K562 (cell line): ENCODE results near the gene UPK3A. TPM values are rescaled to one million over a fixed set of nuclear protein-coding genes. Genes with fewer than 3 reads are reported as not detected.
A peak's percentile ranks its signal among the peaks of the same experiment; 100 is the strongest.

Source experiments
- ARHGAP35 ChIP-seq: fragments of 450-650 bp; IDR thresholded peaks from 2 replicates; pipeline ENCODE4 v1.6.1; 2018; ENCODE audit not compliant: partially characterized antibody
- DACH1 ChIP-seq: fragments of 450-650 bp; IDR thresholded peaks from 2 replicates; pipeline ENCODE4 v1.6.1; 2018; ENCODE audit not compliant: partially characterized antibody
- DEAF1 ChIP-seq: fragments of 450-650 bp; formaldehyde crosslinking; IDR thresholded peaks from 2 replicates; pipeline ENCODE4 v1.4.0; 2020; ENCODE audit warnings: mild to moderate bottlenecking, moderate library complexity
- FUS ChIP-seq: fragments of 200-400 bp; formaldehyde crosslinking; optimal IDR thresholded peaks from 2 replicates; pipeline ENCODE3; 2017; ENCODE audit warnings: low read depth, low read length
- LARP7 ChIP-seq: fragments of 450-650 bp; IDR thresholded peaks from 2 replicates; pipeline ENCODE4 v1.6.1; 2016
- MEF2D ChIP-seq: conservative IDR thresholded peaks from 2 replicates; pipeline ENCODE4 v1.6.1; 2016; ENCODE audit warnings: low read depth, missing genetic modification characterization, missing compliant biosample characterization
- MTA1 ChIP-seq: fragments of 450-650 bp; IDR thresholded peaks from 2 replicates; pipeline ENCODE4 v1.6.1; 2017; ENCODE audit warnings: borderline replicate concordance
- NFE2 ChIP-seq: IDR thresholded peaks from 2 replicates; pipeline ENCODE4 v1.6.1; 2014; ENCODE audit warnings: antibody characterized with exemption, low read depth
- NR2C1 ChIP-seq, 2 experiments: fragments of 450-650 bp; IDR thresholded peaks; 2 replicates each; pipeline ENCODE4 v1.6.1; 2017; ENCODE audit warnings: mild to moderate bottlenecking in 2 of 2, antibody characterized with exemption in 1 of 2, inconsistent platforms in 1 of 2, missing compliant biosample characterization in 1 of 2, missing genetic modification characterization in 1 of 2
- RAD21 ChIP-seq, 2 experiments: fragments of 250-450 bp in 1 of 2; fragments of 450-650 bp in 1 of 2; sonication (Bioruptor Pico) in 1 of 2; formaldehyde crosslinking in 1 of 2; IDR thresholded peaks in 1 of 2; conservative IDR thresholded peaks in 1 of 2; 2 replicates each; pipeline versions ENCODE4 v1.4.0 to v1.8.0; 2020 to 2022; ENCODE audit warnings: mild to moderate bottlenecking in 2 of 2, moderate library complexity in 1 of 2
- SNIP1 ChIP-seq: fragments of 450-650 bp; IDR thresholded peaks from 2 replicates; pipeline ENCODE4 v1.7.1; 2017; ENCODE audit warnings: low read depth, mild to moderate bottlenecking
- TCF7L2 ChIP-seq: fragments of 150-350 bp; IDR thresholded peaks from 2 replicates; pipeline ENCODE4 v1.6.1; 2016; ENCODE audit warnings: low read depth, mild to moderate bottlenecking, low read length, moderate library complexity
- U2AF2 ChIP-seq: fragments of 200-400 bp; formaldehyde crosslinking; optimal IDR thresholded peaks from 2 replicates; pipeline ENCODE3; 2017; ENCODE audit warnings: low read depth, mild to moderate bottlenecking, low read length
- USF1 ChIP-seq: sonication (generic); formaldehyde crosslinking; IDR thresholded peaks from 2 replicates; pipeline ENCODE4 v1.9.0; 2022; ENCODE audit warnings: mild to moderate bottlenecking, missing genetic modification reagents
- ZBTB1 ChIP-seq: sonication (generic); formaldehyde crosslinking; IDR thresholded peaks from 2 replicates; pipeline ENCODE4 v1.8.1; 2023; ENCODE audit warnings: missing genetic modification reagents, low read depth, mild to moderate bottlenecking, borderline replicate concordance
- ZNF695 ChIP-seq: fragments of 450-650 bp; formaldehyde crosslinking; IDR thresholded peaks from 2 replicates; pipeline ENCODE4 v1.4.0; 2020; ENCODE audit warnings: mild to moderate bottlenecking, moderate library complexity
- polyA plus RNA-seq, 8 experiments: library from polyadenylated mRNA; depleted of rRNA in 4 of 8; stranded (reverse) in 5 of 8; unstranded in 3 of 8; fragments of >200 nt; fragmentation: Nextera tagmentation in 2 of 8; fragmentation: Illumina TruSeq in 1 of 8; extraction: Ambion mirVana in 2 of 8; extraction: Trizol in 1 of 8; gene quantifications; 2 replicates each; pipeline versions ENCODE4 v1.2.1 to v1.2.3, GENCODE V29; 2011 to 2014; ENCODE audit warnings: inconsistent platforms in 1 of 8, missing spikeins in 1 of 8
- total RNA-seq, 7 experiments: library from RNA; depleted of rRNA in 6 of 7; stranded (reverse); fragments of >200 nt in 6 of 7; fragmentation: Illumina TruSeq in 2 of 7; extraction: Trizol in 2 of 7; gene quantifications; 2 replicates each; pipeline versions ENCODE4 v1.2.1 to v1.2.3, GENCODE V29; 2011 to 2021; ENCODE audit warnings: low replicate concordance in 1 of 7
- TF ChIP-seq, protein P1 (sequence below): fragments of 250-450 bp; sonication (Bioruptor Pico); IDR thresholded peaks from 2 replicates; pipeline ENCODE4 v1.5.0; 2020; ENCODE audit warnings: mild to moderate bottlenecking, borderline replicate concordance
- TF ChIP-seq, protein P2 (sequence below), 3 experiments: IDR thresholded peaks in 2 of 3; conservative IDR thresholded peaks in 1 of 3; 2 replicates each; pipeline ENCODE4 v1.5.1; 2011 to 2012; ENCODE audit warnings: low read length in 3 of 3, mild to moderate bottlenecking in 3 of 3, control low read depth in 2 of 3, improper control_type of control experiment in 1 of 3, inconsistent platforms in 1 of 3, low read depth in 1 of 3, mixed read lengths in 1 of 3, moderate library complexity in 1 of 3; ENCODE audit not compliant: insufficient read depth in 2 of 3
- TF ChIP-seq, protein P3 (sequence below): fragments of 250-450 bp; sonication (Bioruptor Pico); IDR thresholded peaks from 2 replicates; pipeline ENCODE4 v1.4.0; 2020; ENCODE audit warnings: mild to moderate bottlenecking, moderate library complexity

UPK3A gene
- total and polyA plus RNA-seq, 9 of the 15 experiments (the other 6 are each of a cell fraction or from before 2014, with no cell fraction given), result not detected

DNA sequence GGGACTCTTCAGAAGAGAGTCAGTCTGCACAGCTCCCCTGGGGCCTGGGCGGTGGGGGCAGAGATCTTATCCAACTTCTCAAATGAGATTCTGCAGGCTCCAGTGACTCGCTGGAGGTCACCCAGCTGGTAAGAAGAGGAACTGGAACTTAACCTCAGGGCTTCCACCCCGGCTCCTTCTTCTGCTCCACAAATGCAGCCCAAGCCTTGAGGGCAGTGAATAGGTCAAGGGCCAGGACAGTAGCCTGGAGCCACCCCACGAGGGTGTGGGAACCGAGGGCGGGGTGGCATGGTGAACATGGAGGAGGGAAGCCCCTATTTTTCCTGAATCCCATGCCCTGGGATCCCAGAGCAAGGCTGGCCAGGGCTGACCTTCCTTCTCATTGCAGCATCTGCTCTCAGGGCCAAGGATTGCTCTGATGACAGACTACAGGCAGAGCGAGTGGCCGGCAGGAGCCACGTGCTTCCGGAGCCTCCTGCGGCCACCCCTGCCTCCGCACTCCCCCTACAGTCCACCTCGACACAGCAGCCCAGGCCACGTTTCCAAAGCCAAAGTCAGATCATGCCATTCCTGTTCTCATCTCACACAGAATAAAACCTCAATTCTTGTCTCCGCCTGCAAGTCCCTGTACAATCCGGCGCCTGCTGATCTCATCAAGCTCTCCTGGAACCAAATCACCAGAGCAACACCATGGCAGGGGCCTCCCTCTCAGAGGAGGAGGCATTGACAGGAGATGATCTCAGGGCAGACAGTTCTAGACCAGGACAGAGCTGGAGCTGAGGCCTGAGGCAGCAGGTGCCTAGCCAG lies 21.1 kb upstream of the UPK3A start (continued):
- TF ChIP-seq ZBTB1 (no peak), MTA1 (no peak), USF1 (peak; percentile 71), NFE2 (no peak), RAD21 (CRISPR knock-in tag; conservative IDR thresholded peaks at IDR 0.05 in 1 of 2, IDR thresholded peaks at IDR 0.05 in 1 of 2) (peak; percentile 22 to 74; a peak in 3 of 4 replicates), LARP7 (no peak), TCF7L2 (no peak), DEAF1 (CRISPR knock-in tag) (0 out of 2 replicates have a peak, but pooled peaks have one; percentile 18), ZNF695 (CRISPR knock-in tag) (no peak), FUS (no peak), NR2C1 (IDR thresholded peaks at IDR 0.05) (no peak), NR2C1 (tag; IDR thresholded peaks at IDR 0.05) (no peak), DACH1 (no peak), MEF2D (tag) (no peak), ARHGAP35 (no peak), SNIP1 (no peak), U2AF2 (no peak)
- TF ChIP-seq, protein P1, sequence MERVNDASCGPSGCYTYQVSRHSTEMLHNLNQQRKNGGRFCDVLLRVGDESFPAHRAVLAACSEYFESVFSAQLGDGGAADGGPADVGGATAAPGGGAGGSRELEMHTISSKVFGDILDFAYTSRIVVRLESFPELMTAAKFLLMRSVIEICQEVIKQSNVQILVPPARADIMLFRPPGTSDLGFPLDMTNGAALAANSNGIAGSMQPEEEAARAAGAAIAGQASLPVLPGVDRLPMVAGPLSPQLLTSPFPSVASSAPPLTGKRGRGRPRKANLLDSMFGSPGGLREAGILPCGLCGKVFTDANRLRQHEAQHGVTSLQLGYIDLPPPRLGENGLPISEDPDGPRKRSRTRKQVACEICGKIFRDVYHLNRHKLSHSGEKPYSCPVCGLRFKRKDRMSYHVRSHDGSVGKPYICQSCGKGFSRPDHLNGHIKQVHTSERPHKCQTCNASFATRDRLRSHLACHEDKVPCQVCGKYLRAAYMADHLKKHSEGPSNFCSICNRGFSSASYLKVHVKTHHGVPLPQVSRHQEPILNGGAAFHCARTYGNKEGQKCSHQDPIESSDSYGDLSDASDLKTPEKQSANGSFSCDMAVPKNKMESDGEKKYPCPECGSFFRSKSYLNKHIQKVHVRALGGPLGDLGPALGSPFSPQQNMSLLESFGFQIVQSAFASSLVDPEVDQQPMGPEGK (CRISPR knock-in tag), result no peak
- TF ChIP-seq, protein P2, sequence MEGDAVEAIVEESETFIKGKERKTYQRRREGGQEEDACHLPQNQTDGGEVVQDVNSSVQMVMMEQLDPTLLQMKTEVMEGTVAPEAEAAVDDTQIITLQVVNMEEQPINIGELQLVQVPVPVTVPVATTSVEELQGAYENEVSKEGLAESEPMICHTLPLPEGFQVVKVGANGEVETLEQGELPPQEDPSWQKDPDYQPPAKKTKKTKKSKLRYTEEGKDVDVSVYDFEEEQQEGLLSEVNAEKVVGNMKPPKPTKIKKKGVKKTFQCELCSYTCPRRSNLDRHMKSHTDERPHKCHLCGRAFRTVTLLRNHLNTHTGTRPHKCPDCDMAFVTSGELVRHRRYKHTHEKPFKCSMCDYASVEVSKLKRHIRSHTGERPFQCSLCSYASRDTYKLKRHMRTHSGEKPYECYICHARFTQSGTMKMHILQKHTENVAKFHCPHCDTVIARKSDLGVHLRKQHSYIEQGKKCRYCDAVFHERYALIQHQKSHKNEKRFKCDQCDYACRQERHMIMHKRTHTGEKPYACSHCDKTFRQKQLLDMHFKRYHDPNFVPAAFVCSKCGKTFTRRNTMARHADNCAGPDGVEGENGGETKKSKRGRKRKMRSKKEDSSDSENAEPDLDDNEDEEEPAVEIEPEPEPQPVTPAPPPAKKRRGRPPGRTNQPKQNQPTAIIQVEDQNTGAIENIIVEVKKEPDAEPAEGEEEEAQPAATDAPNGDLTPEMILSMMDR (IDR thresholded peaks at IDR 0.05 in 2 of 3, conservative IDR thresholded peaks at IDR 0.05 in 1 of 3; ENCODE audit: insufficient read depth in 2 of 3, low read depth in 1 of 3, low read length in 3 of 3), result peak; percentile 68 to 75 (median 70)
- TF ChIP-seq, protein P3, sequence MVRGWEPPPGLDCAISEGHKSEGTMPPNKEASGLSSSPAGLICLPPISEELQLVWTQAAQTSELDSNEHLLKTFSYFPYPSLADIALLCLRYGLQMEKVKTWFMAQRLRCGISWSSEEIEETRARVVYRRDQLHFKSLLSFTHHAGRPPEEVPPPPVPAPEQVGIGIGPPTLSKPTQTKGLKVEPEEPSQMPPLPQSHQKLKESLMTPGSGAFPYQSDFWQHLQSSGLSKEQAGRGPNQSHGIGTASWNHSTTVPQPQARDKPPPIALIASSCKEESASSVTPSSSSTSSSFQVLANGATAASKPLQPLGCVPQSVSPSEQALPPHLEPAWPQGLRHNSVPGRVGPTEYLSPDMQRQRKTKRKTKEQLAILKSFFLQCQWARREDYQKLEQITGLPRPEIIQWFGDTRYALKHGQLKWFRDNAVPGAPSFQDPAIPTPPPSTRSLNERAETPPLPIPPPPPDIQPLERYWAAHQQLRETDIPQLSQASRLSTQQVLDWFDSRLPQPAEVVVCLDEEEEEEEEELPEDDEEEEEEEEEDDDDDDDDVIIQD (CRISPR knock-in tag), result no peak
